Ishikawa (cell line): ENCODE results near the gene SERPINI1.

Experiments used
- CEBPB ChIP-seq: IDR thresholded peaks from 2 replicates; pipeline ENCODE4 v1.6.1; 2012
- EGR1 ChIP-seq: IDR thresholded peaks from 2 replicates; pipeline ENCODE4 v1.6.1; 2012
- EP300 ChIP-seq: IDR thresholded peaks from 2 replicates; pipeline ENCODE4 v1.6.1; 2012; ENCODE audit warnings: borderline replicate concordance
- MAX ChIP-seq: IDR thresholded peaks from 2 replicates; pipeline ENCODE4 v1.6.1; 2012
- RAD21 ChIP-seq: IDR thresholded peaks from 2 replicates; pipeline ENCODE4 v1.6.1; 2012; ENCODE audit warnings: low read depth
- REST ChIP-seq: IDR thresholded peaks from 2 replicates; pipeline ENCODE4 v1.6.1; 2012; ENCODE audit warnings: low read depth, mild to moderate bottlenecking
- TAF1 ChIP-seq: IDR thresholded peaks from 2 replicates; pipeline ENCODE4 v1.6.1; 2012; ENCODE audit warnings: low read depth, mild to moderate bottlenecking
- TEAD4 ChIP-seq: IDR thresholded peaks from 2 replicates; pipeline ENCODE4 v1.6.1; 2012
- USF1 ChIP-seq: IDR thresholded peaks from 2 replicates; pipeline ENCODE4 v1.6.1; 2012
- YY1 ChIP-seq: IDR thresholded peaks from 2 replicates; pipeline ENCODE4 v1.6.1; 2012; ENCODE audit warnings: low read depth

- no peak for TF ChIP-seq YY1
- no peak for TF ChIP-seq TEAD4
- no peak for TF ChIP-seq MAX
- TF ChIP-seq EGR1: no peak
- peak; percentile 21; the same call in 1 of the 2 replicates for TF ChIP-seq RAD21
- no peak for TF ChIP-seq CEBPB
- TF ChIP-seq REST: no peak
- TF ChIP-seq TAF1: no peak
- TF ChIP-seq EP300: no peak
- no peak for TF ChIP-seq USF1
Measured at GRCh38 chr3:167872941-167873340, 137.4 kb downstream of the SERPINI1 start.
